ENCODE measurements around the gene ATG4B.

The ATG4B gene

DNA sequence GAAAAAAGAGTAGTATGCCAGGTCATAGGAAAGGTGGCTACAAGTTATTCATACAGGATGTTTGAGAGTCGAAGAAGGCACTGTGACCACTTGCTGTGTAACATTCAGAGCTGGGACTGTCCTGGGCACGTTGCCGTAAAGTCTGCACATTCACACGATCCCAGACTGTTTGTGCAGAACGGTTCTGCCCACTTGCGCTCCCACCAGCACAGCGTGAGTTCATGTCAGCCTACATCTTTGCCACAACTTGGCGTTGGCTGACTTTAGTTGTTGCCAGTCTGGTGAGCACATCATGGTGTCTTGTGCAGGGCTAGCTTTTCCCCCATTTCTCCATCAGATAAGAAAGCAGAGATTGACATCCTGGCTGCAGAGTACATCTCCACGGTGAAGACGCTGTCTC is 71.4 kb downstream of the ATG4B start:
- Histone ChIP-seq H3K27me3 (no peaks in the 10 kb centered on the region), H3K36me3 (peaks cover 76% of the 10 kb centered on the region), H3K9me3 (no peaks in the 10 kb centered on the region), H3K4me1 (no peaks in the 10 kb centered on the region), H3K4me3 (ENCODE audit: low read depth, low read length) (no peak overlapping the region)
- TF ChIP-seq, protein P1, sequence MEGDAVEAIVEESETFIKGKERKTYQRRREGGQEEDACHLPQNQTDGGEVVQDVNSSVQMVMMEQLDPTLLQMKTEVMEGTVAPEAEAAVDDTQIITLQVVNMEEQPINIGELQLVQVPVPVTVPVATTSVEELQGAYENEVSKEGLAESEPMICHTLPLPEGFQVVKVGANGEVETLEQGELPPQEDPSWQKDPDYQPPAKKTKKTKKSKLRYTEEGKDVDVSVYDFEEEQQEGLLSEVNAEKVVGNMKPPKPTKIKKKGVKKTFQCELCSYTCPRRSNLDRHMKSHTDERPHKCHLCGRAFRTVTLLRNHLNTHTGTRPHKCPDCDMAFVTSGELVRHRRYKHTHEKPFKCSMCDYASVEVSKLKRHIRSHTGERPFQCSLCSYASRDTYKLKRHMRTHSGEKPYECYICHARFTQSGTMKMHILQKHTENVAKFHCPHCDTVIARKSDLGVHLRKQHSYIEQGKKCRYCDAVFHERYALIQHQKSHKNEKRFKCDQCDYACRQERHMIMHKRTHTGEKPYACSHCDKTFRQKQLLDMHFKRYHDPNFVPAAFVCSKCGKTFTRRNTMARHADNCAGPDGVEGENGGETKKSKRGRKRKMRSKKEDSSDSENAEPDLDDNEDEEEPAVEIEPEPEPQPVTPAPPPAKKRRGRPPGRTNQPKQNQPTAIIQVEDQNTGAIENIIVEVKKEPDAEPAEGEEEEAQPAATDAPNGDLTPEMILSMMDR (IDR thresholded peaks at IDR 0.05; ENCODE audit: low read depth, low read length): no peak
- DNase-seq: no peak

GRCh38 chr2:241719093-241719492 is 81.6 kb downstream of the ATG4B start:
- no peak for DNase-seq
- TF ChIP-seq, protein P1 (IDR thresholded peaks at IDR 0.05; ENCODE audit: low read depth, low read length): no peak
- Histone ChIP-seq H3K9me3 (no peaks in the 10 kb centered on the region), H3K4me1 (no peaks in the 10 kb centered on the region), H3K27me3 (no peaks in the 10 kb centered on the region), H3K4me3 (ENCODE audit: low read depth, low read length) (no peak overlapping the region), H3K36me3 (peaks cover 64% of the 10 kb centered on the region)

DNA sequence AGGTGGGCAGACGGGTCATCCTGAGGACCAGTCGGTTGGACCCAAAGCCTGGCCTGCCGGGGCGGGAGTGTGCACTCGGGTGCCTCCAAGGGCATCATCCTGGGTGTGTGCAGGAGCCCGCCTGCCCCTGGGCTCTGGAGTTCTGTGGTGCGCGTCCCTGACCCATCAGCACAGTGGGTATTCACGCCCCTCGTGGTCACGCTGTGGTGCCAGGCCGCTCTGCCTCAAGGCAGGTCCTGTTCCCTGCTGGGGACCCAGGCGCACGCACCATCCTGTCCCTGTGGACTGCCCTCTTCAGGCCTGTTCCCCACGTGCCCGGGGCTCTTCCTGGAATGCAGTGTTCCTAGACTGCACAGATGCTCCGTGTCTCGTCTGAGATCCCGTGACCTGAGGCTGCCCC is 82.6 kb downstream of the ATG4B start:
- Histone ChIP-seq H3K27me3 (no peaks in the 10 kb centered on the region), H3K9me3 (no peaks in the 10 kb centered on the region), H3K4me3 (ENCODE audit: low read depth, low read length) (no peak overlapping the region), H3K36me3 (peaks cover 62% of the 10 kb centered on the region), H3K4me1 (no peaks in the 10 kb centered on the region)
- no peak for DNase-seq
- TF ChIP-seq, protein P1 (IDR thresholded peaks at IDR 0.05; ENCODE audit: low read depth, low read length): no peak

DNA sequence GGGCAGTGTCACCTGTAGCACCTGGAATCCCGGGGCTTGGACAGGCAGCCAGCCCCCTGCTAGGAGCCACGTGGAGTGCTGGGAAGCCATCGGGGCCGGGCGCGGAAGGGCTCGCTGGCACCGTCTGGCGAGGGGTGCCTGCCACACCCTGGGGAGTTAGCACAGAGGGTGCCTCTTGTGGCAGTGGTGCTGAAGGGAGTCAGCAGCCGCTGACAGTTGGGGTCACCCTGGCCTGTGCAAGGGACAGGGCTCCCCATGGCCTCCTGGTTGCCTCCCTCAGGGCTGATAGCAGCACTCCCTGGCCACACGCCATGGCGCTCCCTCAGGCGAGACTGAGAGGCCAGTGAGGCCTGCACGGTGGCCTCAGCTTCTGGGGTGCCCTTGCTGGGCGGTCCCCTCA is 83.1 kb downstream of the ATG4B start:
- no peaks in the 10 kb centered on the region for H3K27me3 ChIP-seq
- peaks cover 62% of the 10 kb centered on the region for H3K36me3 ChIP-seq
- H3K4me3 ChIP-seq (ENCODE audit: low read depth, low read length): no peak overlapping the region
- no peak for DNase-seq
- H3K9me3 ChIP-seq: no peaks in the 10 kb centered on the region
- H3K4me1 ChIP-seq: no peaks in the 10 kb centered on the region
- TF ChIP-seq, protein P1 (IDR thresholded peaks at IDR 0.05; ENCODE audit: low read depth, low read length): no peak

DNA sequence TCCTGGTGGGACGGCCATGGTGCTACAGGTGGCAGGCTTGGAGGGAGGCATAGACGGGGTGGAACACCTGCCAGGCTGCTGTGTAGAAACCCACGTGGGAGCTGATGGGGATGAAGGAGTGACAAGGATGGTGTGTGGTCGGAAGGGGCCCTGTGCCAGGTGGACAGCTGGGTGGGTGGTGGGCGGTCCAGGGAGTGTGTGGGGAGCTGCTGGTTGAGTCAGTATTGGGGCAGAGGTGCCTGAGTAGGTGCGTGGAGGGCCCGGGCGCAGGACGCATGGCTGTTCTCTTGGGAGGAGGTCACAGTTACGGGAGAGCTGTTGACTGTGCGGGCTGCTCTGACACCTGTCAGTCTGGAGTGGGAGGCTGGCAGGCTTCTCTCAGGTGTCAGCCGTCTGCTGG is 84.4 kb downstream of the ATG4B start:
- H3K9me3 ChIP-seq: no peaks in the 10 kb centered on the region
- TF ChIP-seq, protein P1 (IDR thresholded peaks at IDR 0.05; ENCODE audit: low read depth, low read length): no peak
- no peak overlapping the region for H3K4me3 ChIP-seq (ENCODE audit: low read depth, low read length)
- DNase-seq: no peak
- no peaks in the 10 kb centered on the region for H3K27me3 ChIP-seq
- no peaks in the 10 kb centered on the region for H3K4me1 ChIP-seq
- H3K36me3 ChIP-seq: peaks cover 62% of the 10 kb centered on the region

- Histone ChIP-seq H3K4me3 (ENCODE audit: low read depth, low read length) (no peak overlapping the region), H3K27me3 (no peaks in the 10 kb centered on the region), H3K9me3 (no peaks in the 10 kb centered on the region), H3K36me3 (peaks cover 62% of the 10 kb centered on the region), H3K4me1 (no peaks in the 10 kb centered on the region)
- TF ChIP-seq, protein P1 (IDR thresholded peaks at IDR 0.05; ENCODE audit: low read depth, low read length): no peak
- DNase-seq: no peak
Observed at GRCh38 chr2:241722896-241723454, 85.5 kb downstream of the ATG4B start.
